IMR-90 (cell line): ENCODE measurements around the gene FAM149A. TPM values are rescaled to one million over a fixed set of nuclear protein-coding genes. Genes with fewer than 3 reads are reported as not detected.

ENCODE experiments used
- ATAC-seq: fragments of 200-7000 bp; cut with Tn5 transposase; 2 replicates; pipeline ENCODE4 v1.9.1; 2020; ENCODE audit warnings: low read depth, mild to moderate bottlenecking, moderate library complexity
- BruUV-seq: library from RNA; stranded (reverse); fragments of 400-500 nt; replicated peaks from 2 replicates; lab custom pipeline; 2021; lab: Mats Ljungman, UMichigan
- CTCF ChIA-PET: fragments of 300-600 bp; formaldehyde crosslinking; extraction: SDS; loops from one replicate; lab custom pipeline; 2021; ENCODE audit warnings: antibody characterized with exemption; lab: Yijun Ruan, JAX
- POLR2A ChIA-PET: fragments of 300-600 bp; sonication (Branson Sonifier 250); formaldehyde crosslinking; loops from one replicate; lab custom pipeline; 2022; ENCODE audit warnings: antibody characterized with exemption; ENCODE audit not compliant: unreplicated experiment; lab: Charles Lee
- DNase-seq: peaks from one replicate; pipeline ENCODE4 v3.0.0; 2013
- H2AFZ ChIP-seq: replicated peaks from 2 replicates; pipeline ENCODE3; 2013; ENCODE audit warnings: low read length, mild to moderate bottlenecking; ENCODE audit not compliant: poor library complexity
- H2AK5ac ChIP-seq: 2 replicates; pipeline ENCODE4 v1.6.1; 2013; ENCODE audit warnings: low read depth, low read length, inconsistent platforms
- H2AK9ac ChIP-seq: replicated peaks from 2 replicates; pipeline ENCODE3; 2013; ENCODE audit warnings: mild to moderate bottlenecking, low read depth, low read length, moderate library complexity; ENCODE audit not compliant: poor library complexity
- H2BK120ac ChIP-seq: 2 replicates; pipeline ENCODE4 v1.6.1; 2013; ENCODE audit warnings: low read depth, low read length, inconsistent platforms
- H2BK15ac ChIP-seq: 3 replicates; pipeline ENCODE4 v1.6.1; 2013; ENCODE audit warnings: low read depth, low read length, inconsistent platforms
- H2BK20ac ChIP-seq: 2 replicates; pipeline ENCODE4 v1.6.1; 2013; ENCODE audit warnings: low read depth, mild to moderate bottlenecking, inconsistent platforms, low read length, moderate library complexity
- H2BK5ac ChIP-seq: 2 replicates; pipeline ENCODE4 v1.6.1; 2013; ENCODE audit warnings: mild to moderate bottlenecking, low read depth, low read length, inconsistent platforms; ENCODE audit not compliant: poor library complexity, severe bottlenecking
- H3K14ac ChIP-seq: replicated peaks from 2 replicates; pipeline ENCODE4 v1.6.1; 2013; ENCODE audit warnings: low read depth, low read length, inconsistent platforms
- H3K18ac ChIP-seq: 2 replicates; pipeline ENCODE4 v1.6.1; 2013; ENCODE audit warnings: low read depth, low read length, control low read depth
- H3K23ac ChIP-seq: 2 replicates; pipeline ENCODE4 v1.6.1; 2013; ENCODE audit warnings: low read depth, low read length, inconsistent platforms
- H3K27ac ChIP-seq: 2 replicates; pipeline ENCODE4 v1.5.1; 2013; ENCODE audit warnings: mild to moderate bottlenecking, control low read depth, low read length; ENCODE audit not compliant: insufficient read depth
- H3K27me3 ChIP-seq: 2 replicates; pipeline ENCODE4 v1.6.1; 2013; ENCODE audit warnings: low read length; ENCODE audit not compliant: control insufficient read depth, insufficient read depth
- H3K36me3 ChIP-seq: 2 replicates; pipeline ENCODE4 v1.6.1; 2013; ENCODE audit warnings: low read length, mixed read lengths; ENCODE audit not compliant: control insufficient read depth, insufficient read depth
- H3K4ac ChIP-seq: 2 replicates; pipeline ENCODE4 v1.6.1; 2013; ENCODE audit warnings: low read depth, low read length, inconsistent platforms
- H3K4me1 ChIP-seq: 2 replicates; pipeline ENCODE4 v1.6.1; 2013; ENCODE audit warnings: low read length, mixed read lengths; ENCODE audit not compliant: control insufficient read depth, insufficient read depth
- H3K4me2 ChIP-seq: 2 replicates; pipeline ENCODE4 v1.6.1; 2013; ENCODE audit warnings: low read depth, mild to moderate bottlenecking, control low read depth, low read length, moderate library complexity
- H3K4me3 ChIP-seq: 2 replicates; pipeline ENCODE4 v1.5.1; 2013; ENCODE audit warnings: low read depth, mild to moderate bottlenecking, control low read depth, low read length, moderate library complexity; ENCODE audit not compliant: insufficient read depth
- H3K56ac ChIP-seq: 2 replicates; pipeline ENCODE4 v1.6.1; 2013; ENCODE audit warnings: low read length, inconsistent platforms; ENCODE audit not compliant: insufficient read depth; ENCODE audit errors: extremely low read depth
- H3K79me1 ChIP-seq, 2 experiments: 2 replicates each; pipeline ENCODE4 v1.6.1; 2013; ENCODE audit warnings: low read length in 2 of 2, inconsistent platforms in 1 of 2, low read depth in 1 of 2
- H3K9ac ChIP-seq: 2 replicates; pipeline ENCODE4 v1.6.1; 2013; ENCODE audit warnings: low read depth, low read length, control low read depth
- H3K9me1 ChIP-seq: 2 replicates; pipeline ENCODE4 v1.6.1; 2013; ENCODE audit warnings: low read length, inconsistent platforms; ENCODE audit not compliant: insufficient read depth
- H3K9me3 ChIP-seq: 2 replicates; pipeline ENCODE4 v1.6.1; 2013; ENCODE audit warnings: low read length; ENCODE audit not compliant: control insufficient read depth, insufficient read depth
- H4K20me1 ChIP-seq: 2 replicates; pipeline ENCODE4 v1.6.1; 2013; ENCODE audit warnings: low read length, inconsistent platforms; ENCODE audit not compliant: insufficient read depth
- H4K5ac ChIP-seq: 2 replicates; pipeline ENCODE4 v1.6.1; 2013; ENCODE audit warnings: mild to moderate bottlenecking, low read depth, low read length, control low read depth
- H4K8ac ChIP-seq, 2 experiments: 2 replicates each; pipeline ENCODE4 v1.6.1; 2013; ENCODE audit warnings: low read depth in 2 of 2, low read length in 2 of 2, control low read depth in 1 of 2, inconsistent platforms in 1 of 2
- H4K91ac ChIP-seq: 2 replicates; pipeline ENCODE4 v1.6.1; 2013; ENCODE audit warnings: low read depth, low read length, inconsistent platforms; ENCODE audit not compliant: insufficient read depth
- CTCF ChIP-seq: conservative IDR thresholded peaks from 2 replicates; pipeline ENCODE4 v1.5.1; 2012; ENCODE audit warnings: mild to moderate bottlenecking, low read depth, low read length, improper control_type of control experiment
- RAD21 ChIP-seq: IDR thresholded peaks from 2 replicates; pipeline ENCODE4 v1.6.1; 2012; ENCODE audit warnings: low read length, improper control_type of control experiment
- RCOR1 ChIP-seq: IDR thresholded peaks from 2 replicates; pipeline ENCODE4 v1.6.1; 2012; ENCODE audit warnings: mild to moderate bottlenecking, low read length, improper control_type of control experiment; ENCODE audit not compliant: insufficient replicate concordance
- USF2 ChIP-seq: fragments of 150-350 bp; IDR thresholded peaks from 2 replicates; pipeline ENCODE4 v1.6.1; 2017; ENCODE audit warnings: mild to moderate bottlenecking, antibody characterized with exemption, low read length, low read depth
- WGBS, 2 experiments: methylation state at CpG; one replicate each; pipeline versions ENCODE4 v1.1.5 to v1.1.7; 2013; ENCODE audit warnings: missing lambda C conversion rate in 2 of 2; ENCODE audit not compliant: insufficient read length in 1 of 2; ENCODE audit errors: extremely low coverage in 2 of 2; 5-methylcytosine and 5-hydroxymethylcytosine counted together
- dilution Hi-C: fragments of 300-500 bp; cut with HindIII; formaldehyde crosslinking; loops from one replicate; pipeline ENCODE4 v1.14.3; 2018; ENCODE audit warnings: low sequenced_read_pairs; ENCODE audit not compliant: unreplicated experiment
- in situ Hi-C: fragments of 300-500 bp; cut with MboI; formaldehyde crosslinking; loops from 3 replicates; pipeline ENCODE4 v1.14.3; 2019; ENCODE audit warnings: low sequenced_read_pairs, inconsistent platforms, mixed read lengths
- intact Hi-C: fragments of 100-400 bp; cut with micrococcal nuclease; formaldehyde crosslinking; loops from 2 replicates; pipeline ENCODE4 v1.10.0; 2022
- polyA plus RNA-seq, 3 experiments: library from polyadenylated mRNA; depleted of rRNA; stranded (reverse); fragments of >200 nt; gene quantifications; 2 replicates each; pipeline ENCODE4 v1.2.3, GENCODE V29; 2012; ENCODE audit warnings: low replicate concordance in 1 of 3
- total RNA-seq: library from RNA; depleted of rRNA; stranded (reverse); fragments of >200 nt; gene quantifications from 2 replicates; pipeline ENCODE4 v1.2.3, GENCODE V29; 2012

Gene FAM149A
- total and polyA plus RNA-seq, 2 of the 4 experiments (the other 2 are of a cell fraction) = 0.54 to 0.70 TPM

- H3K27me3 ChIP-seq = no peaks in the 10 kb centered on the region; the same call in 1 of the 2 replicates
- intact Hi-C loops (loop anchor here (1.0 to 10.0 kb wide), 3 partner anchors 12 to 283 kb away; partner anchors contain the start of gene TLR3), dilution Hi-C loops (no loop called here), in situ Hi-C loops (no loop called here)
- H3K4me3 ChIP-seq = peak within 1 kb of the TSS; percentile 75
- H3K4ac ChIP-seq = peak within 1 kb of the TSS; percentile 76
- no peak within 1 kb of the TSS for H2AK5ac ChIP-seq
- DNase-seq (peak; percentile 72), ATAC-seq (peak; percentile 84)
- H4K91ac ChIP-seq = no peak within 1 kb of the TSS; the same call in 1 of the 2 replicates
- peak within 1 kb of the TSS; percentile 62 for H4K5ac ChIP-seq
- H3K18ac ChIP-seq = peak within 1 kb of the TSS; percentile 30; the same call in 1 of the 2 replicates
- CTCF ChIA-PET = interaction anchor here (1.0 to 1.1 kb wide), 2 partner anchors 10 to 12 kb away, joined by 3 to 5 read pairs; no protein-coding TSS in a partner anchor
- H3K79me1 ChIP-seq = peaks cover 0 to 5% of the 10 kb centered on the region in 2 experiments; a peak in 2 of 4 replicates
- H2BK20ac ChIP-seq = no peak within 1 kb of the TSS
- H2BK5ac ChIP-seq = peak within 1 kb of the TSS; percentile 64
- H3K36me3 ChIP-seq = no peaks in the 10 kb centered on the region; the same call in 1 of the 2 replicates
- peak within 1 kb of the TSS; percentile 58 to 83 for H4K8ac ChIP-seq
- peak within 1 kb of the TSS; percentile 80 for H3K27ac ChIP-seq
- H3K56ac ChIP-seq = peak within 1 kb of the TSS; percentile 29; the same call in 1 of the 2 replicates
- H3K23ac ChIP-seq = peak within 1 kb of the TSS; percentile 85
- peaks cover 6% of the 10 kb centered on the region; the same call in 1 of the 2 replicates for H3K9me1 ChIP-seq
- no peaks in the 10 kb centered on the region for H4K20me1 ChIP-seq
- no TSS peak for BruUV-seq
- peak within 1 kb of the TSS; percentile 4 for H3K14ac ChIP-seq
- H2AK9ac ChIP-seq = peak within 1 kb of the TSS; percentile 66
- H2BK15ac ChIP-seq = no peak within 1 kb of the TSS; the same call in 2 of the 3 replicates
- peak within 1 kb of the TSS; percentile 66 for H2BK120ac ChIP-seq
- no peak for TF ChIP-seq RCOR1
- peak; percentile 55; the same call in 1 of the 2 replicates for TF ChIP-seq USF2
- TF ChIP-seq CTCF = peak; percentile 36
- TF ChIP-seq RAD21 = 0 out of 2 replicates have a peak, but pooled peaks have one; percentile 5
- peak within 1 kb of the TSS; percentile 95 for H2AFZ ChIP-seq
- peak within 1 kb of the TSS; percentile 81 for H3K4me2 ChIP-seq
- H3K9me3 ChIP-seq = no peaks in the 10 kb centered on the region
- 0% methylated on average over 74 of the region's 107 CpGs; no CpG with 5 or more reads in 1 of the 2 experiments for WGBS, 2 experiments
- POLR2A ChIA-PET = interaction anchor here (0.6 kb wide), 1 partner anchor 464 kb away, joined by 6 read pairs; no protein-coding TSS in a partner anchor
- H3K4me1 ChIP-seq = no peaks in the 10 kb centered on the region; the same call in 1 of the 2 replicates
- peak within 1 kb of the TSS; percentile 79 for H3K9ac ChIP-seq
Observed at GRCh38 chr4:186191200-186192065, 86.9 kb downstream of the FAM149A start, which contains the start of gene CYP4V2. Gene CYP4V2, plus strand, starts transcription at chr4:186191567. Its CDS starts 257 bp downstream, at chr4:186191824.
